ENCODE data around the gene GNPTAB.

DNA sequence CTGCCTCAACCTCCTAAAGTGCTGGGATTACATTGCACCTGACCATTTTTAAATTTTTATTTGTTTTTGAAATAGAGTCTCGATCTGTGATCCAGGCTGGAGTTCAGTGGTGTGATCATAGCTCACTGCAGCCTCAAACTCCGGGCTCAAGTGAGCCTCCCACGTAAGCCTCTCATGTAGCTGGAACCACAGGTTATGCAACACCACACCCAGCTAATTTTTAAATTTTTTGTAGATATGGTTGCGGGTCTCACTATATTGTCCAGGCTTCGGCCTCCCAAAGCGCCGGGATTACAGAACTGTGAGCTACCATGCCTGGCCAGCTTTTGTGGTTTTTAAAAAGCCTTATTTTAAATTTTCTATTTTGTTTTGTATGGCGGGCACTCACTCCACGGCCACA lies 44.4 kb upstream of the GNPTAB start:
- TF ChIP-seq, protein P1, sequence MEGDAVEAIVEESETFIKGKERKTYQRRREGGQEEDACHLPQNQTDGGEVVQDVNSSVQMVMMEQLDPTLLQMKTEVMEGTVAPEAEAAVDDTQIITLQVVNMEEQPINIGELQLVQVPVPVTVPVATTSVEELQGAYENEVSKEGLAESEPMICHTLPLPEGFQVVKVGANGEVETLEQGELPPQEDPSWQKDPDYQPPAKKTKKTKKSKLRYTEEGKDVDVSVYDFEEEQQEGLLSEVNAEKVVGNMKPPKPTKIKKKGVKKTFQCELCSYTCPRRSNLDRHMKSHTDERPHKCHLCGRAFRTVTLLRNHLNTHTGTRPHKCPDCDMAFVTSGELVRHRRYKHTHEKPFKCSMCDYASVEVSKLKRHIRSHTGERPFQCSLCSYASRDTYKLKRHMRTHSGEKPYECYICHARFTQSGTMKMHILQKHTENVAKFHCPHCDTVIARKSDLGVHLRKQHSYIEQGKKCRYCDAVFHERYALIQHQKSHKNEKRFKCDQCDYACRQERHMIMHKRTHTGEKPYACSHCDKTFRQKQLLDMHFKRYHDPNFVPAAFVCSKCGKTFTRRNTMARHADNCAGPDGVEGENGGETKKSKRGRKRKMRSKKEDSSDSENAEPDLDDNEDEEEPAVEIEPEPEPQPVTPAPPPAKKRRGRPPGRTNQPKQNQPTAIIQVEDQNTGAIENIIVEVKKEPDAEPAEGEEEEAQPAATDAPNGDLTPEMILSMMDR (IDR thresholded peaks at IDR 0.05; ENCODE audit: borderline replicate concordance, extremely low read depth, low read length, poor library complexity, severe bottlenecking), result no peak
- TF ChIP-seq EZH2 (IDR thresholded peaks at IDR 0.05; ENCODE audit: borderline replicate concordance, low read depth, low read length, severe bottlenecking), result no peak
